IMR-90 (cell line): ENCODE results near the gene COL23A1. TPM values are rescaled to one million over a fixed set of nuclear protein-coding genes. Genes with fewer than 3 reads are reported as not detected.

ENCODE experiments used
- ATAC-seq: fragments of 200-7000 bp; cut with Tn5 transposase; 2 replicates; pipeline ENCODE4 v1.9.1; 2020; ENCODE audit warnings: low read depth, mild to moderate bottlenecking, moderate library complexity
- BruUV-seq: library from RNA; stranded (reverse); fragments of 400-500 nt; replicated peaks from 2 replicates; lab custom pipeline; 2021; lab: Mats Ljungman, UMichigan
- CTCF ChIA-PET: fragments of 300-600 bp; formaldehyde crosslinking; extraction: SDS; loops from one replicate; lab custom pipeline; 2021; ENCODE audit warnings: antibody characterized with exemption; lab: Yijun Ruan, JAX
- POLR2A ChIA-PET: fragments of 300-600 bp; sonication (Branson Sonifier 250); formaldehyde crosslinking; loops from one replicate; lab custom pipeline; 2022; ENCODE audit warnings: antibody characterized with exemption; ENCODE audit not compliant: unreplicated experiment; lab: Charles Lee
- DNase-seq: peaks from one replicate; pipeline ENCODE4 v3.0.0; 2013
- H2AFZ ChIP-seq: replicated peaks from 2 replicates; pipeline ENCODE3; 2013; ENCODE audit warnings: low read length, mild to moderate bottlenecking; ENCODE audit not compliant: poor library complexity
- H2AK5ac ChIP-seq: 2 replicates; pipeline ENCODE4 v1.6.1; 2013; ENCODE audit warnings: low read depth, low read length, inconsistent platforms
- H2AK9ac ChIP-seq: replicated peaks from 2 replicates; pipeline ENCODE3; 2013; ENCODE audit warnings: mild to moderate bottlenecking, low read depth, low read length, moderate library complexity; ENCODE audit not compliant: poor library complexity
- H2BK120ac ChIP-seq: 2 replicates; pipeline ENCODE4 v1.6.1; 2013; ENCODE audit warnings: low read depth, low read length, inconsistent platforms
- H2BK15ac ChIP-seq: 3 replicates; pipeline ENCODE4 v1.6.1; 2013; ENCODE audit warnings: low read depth, low read length, inconsistent platforms
- H2BK20ac ChIP-seq: 2 replicates; pipeline ENCODE4 v1.6.1; 2013; ENCODE audit warnings: low read depth, mild to moderate bottlenecking, inconsistent platforms, low read length, moderate library complexity
- H2BK5ac ChIP-seq: 2 replicates; pipeline ENCODE4 v1.6.1; 2013; ENCODE audit warnings: mild to moderate bottlenecking, low read depth, low read length, inconsistent platforms; ENCODE audit not compliant: poor library complexity, severe bottlenecking
- H3K14ac ChIP-seq: replicated peaks from 2 replicates; pipeline ENCODE4 v1.6.1; 2013; ENCODE audit warnings: low read depth, low read length, inconsistent platforms
- H3K18ac ChIP-seq: 2 replicates; pipeline ENCODE4 v1.6.1; 2013; ENCODE audit warnings: low read depth, low read length, control low read depth
- H3K23ac ChIP-seq: 2 replicates; pipeline ENCODE4 v1.6.1; 2013; ENCODE audit warnings: low read depth, low read length, inconsistent platforms
- H3K27ac ChIP-seq: 2 replicates; pipeline ENCODE4 v1.5.1; 2013; ENCODE audit warnings: mild to moderate bottlenecking, control low read depth, low read length; ENCODE audit not compliant: insufficient read depth
- H3K27me3 ChIP-seq: 2 replicates; pipeline ENCODE4 v1.6.1; 2013; ENCODE audit warnings: low read length; ENCODE audit not compliant: control insufficient read depth, insufficient read depth
- H3K36me3 ChIP-seq: 2 replicates; pipeline ENCODE4 v1.6.1; 2013; ENCODE audit warnings: low read length, mixed read lengths; ENCODE audit not compliant: control insufficient read depth, insufficient read depth
- H3K4ac ChIP-seq: 2 replicates; pipeline ENCODE4 v1.6.1; 2013; ENCODE audit warnings: low read depth, low read length, inconsistent platforms
- H3K4me1 ChIP-seq: 2 replicates; pipeline ENCODE4 v1.6.1; 2013; ENCODE audit warnings: low read length, mixed read lengths; ENCODE audit not compliant: control insufficient read depth, insufficient read depth
- H3K4me2 ChIP-seq: 2 replicates; pipeline ENCODE4 v1.6.1; 2013; ENCODE audit warnings: low read depth, mild to moderate bottlenecking, control low read depth, low read length, moderate library complexity
- H3K4me3 ChIP-seq: 2 replicates; pipeline ENCODE4 v1.5.1; 2013; ENCODE audit warnings: low read depth, mild to moderate bottlenecking, control low read depth, low read length, moderate library complexity; ENCODE audit not compliant: insufficient read depth
- H3K56ac ChIP-seq: 2 replicates; pipeline ENCODE4 v1.6.1; 2013; ENCODE audit warnings: low read length, inconsistent platforms; ENCODE audit not compliant: insufficient read depth; ENCODE audit errors: extremely low read depth
- H3K79me1 ChIP-seq, 2 experiments: 2 replicates each; pipeline ENCODE4 v1.6.1; 2013; ENCODE audit warnings: low read length in 2 of 2, inconsistent platforms in 1 of 2, low read depth in 1 of 2
- H3K9ac ChIP-seq: 2 replicates; pipeline ENCODE4 v1.6.1; 2013; ENCODE audit warnings: low read depth, low read length, control low read depth
- H3K9me1 ChIP-seq: 2 replicates; pipeline ENCODE4 v1.6.1; 2013; ENCODE audit warnings: low read length, inconsistent platforms; ENCODE audit not compliant: insufficient read depth
- H3K9me3 ChIP-seq: 2 replicates; pipeline ENCODE4 v1.6.1; 2013; ENCODE audit warnings: low read length; ENCODE audit not compliant: control insufficient read depth, insufficient read depth
- H4K20me1 ChIP-seq: 2 replicates; pipeline ENCODE4 v1.6.1; 2013; ENCODE audit warnings: low read length, inconsistent platforms; ENCODE audit not compliant: insufficient read depth
- H4K5ac ChIP-seq: 2 replicates; pipeline ENCODE4 v1.6.1; 2013; ENCODE audit warnings: mild to moderate bottlenecking, low read depth, low read length, control low read depth
- H4K8ac ChIP-seq, 2 experiments: 2 replicates each; pipeline ENCODE4 v1.6.1; 2013; ENCODE audit warnings: low read depth in 2 of 2, low read length in 2 of 2, control low read depth in 1 of 2, inconsistent platforms in 1 of 2
- H4K91ac ChIP-seq: 2 replicates; pipeline ENCODE4 v1.6.1; 2013; ENCODE audit warnings: low read depth, low read length, inconsistent platforms; ENCODE audit not compliant: insufficient read depth
- MXI1 ChIP-seq: IDR thresholded peaks from 2 replicates; pipeline ENCODE4 v1.6.1; 2012; ENCODE audit warnings: low read depth, mild to moderate bottlenecking, low read length, moderate library complexity, borderline replicate concordance
- NFE2L2 ChIP-seq: fragments of 150-350 bp; IDR thresholded peaks from 2 replicates; pipeline ENCODE4 v1.6.1; 2016; ENCODE audit warnings: low read depth, mild to moderate bottlenecking, low read length
- RAD21 ChIP-seq: IDR thresholded peaks from 2 replicates; pipeline ENCODE4 v1.6.1; 2012; ENCODE audit warnings: low read length, improper control_type of control experiment
- SMC3 ChIP-seq: fragments of 150-350 bp; IDR thresholded peaks from 2 replicates; pipeline ENCODE4 v1.6.1; 2016; ENCODE audit warnings: low read depth, mild to moderate bottlenecking, antibody characterized with exemption, low read length, moderate library complexity
- WGBS, 2 experiments: methylation state at CpG; one replicate each; pipeline versions ENCODE4 v1.1.5 to v1.1.7; 2013; ENCODE audit warnings: missing lambda C conversion rate in 2 of 2; ENCODE audit not compliant: insufficient read length in 1 of 2; ENCODE audit errors: extremely low coverage in 2 of 2; 5-methylcytosine and 5-hydroxymethylcytosine counted together
- dilution Hi-C: fragments of 300-500 bp; cut with HindIII; formaldehyde crosslinking; loops from one replicate; pipeline ENCODE4 v1.14.3; 2018; ENCODE audit warnings: low sequenced_read_pairs; ENCODE audit not compliant: unreplicated experiment
- in situ Hi-C: fragments of 300-500 bp; cut with MboI; formaldehyde crosslinking; loops from 3 replicates; pipeline ENCODE4 v1.14.3; 2019; ENCODE audit warnings: low sequenced_read_pairs, inconsistent platforms, mixed read lengths
- intact Hi-C: fragments of 100-400 bp; cut with micrococcal nuclease; formaldehyde crosslinking; loops from 2 replicates; pipeline ENCODE4 v1.10.0; 2022
- polyA plus RNA-seq, 3 experiments: library from polyadenylated mRNA; depleted of rRNA; stranded (reverse); fragments of >200 nt; gene quantifications; 2 replicates each; pipeline ENCODE4 v1.2.3, GENCODE V29; 2012; ENCODE audit warnings: low replicate concordance in 1 of 3
- total RNA-seq: library from RNA; depleted of rRNA; stranded (reverse); fragments of >200 nt; gene quantifications from 2 replicates; pipeline ENCODE4 v1.2.3, GENCODE V29; 2012
- TF ChIP-seq, protein P1 (sequence below): conservative IDR thresholded peaks from 2 replicates; pipeline ENCODE4 v1.5.1; 2012; ENCODE audit warnings: mild to moderate bottlenecking, low read depth, low read length, improper control_type of control experiment
- TF ChIP-seq, protein P2 (sequence below): fragments of 150-350 bp; IDR thresholded peaks from 2 replicates; pipeline ENCODE4 v1.6.1; 2016; ENCODE audit warnings: low read depth, mild to moderate bottlenecking, low read length, moderate library complexity, borderline replicate concordance
- TF ChIP-seq, protein P3 (sequence below): fragments of 150-350 bp; IDR thresholded peaks from 2 replicates; pipeline ENCODE4 v1.6.1; 2017; ENCODE audit warnings: mild to moderate bottlenecking, antibody characterized with exemption, low read length, low read depth

Gene COL23A1
- total and polyA plus RNA-seq, 2 of the 4 experiments (the other 2 are of a cell fraction) = not detected

DNA sequence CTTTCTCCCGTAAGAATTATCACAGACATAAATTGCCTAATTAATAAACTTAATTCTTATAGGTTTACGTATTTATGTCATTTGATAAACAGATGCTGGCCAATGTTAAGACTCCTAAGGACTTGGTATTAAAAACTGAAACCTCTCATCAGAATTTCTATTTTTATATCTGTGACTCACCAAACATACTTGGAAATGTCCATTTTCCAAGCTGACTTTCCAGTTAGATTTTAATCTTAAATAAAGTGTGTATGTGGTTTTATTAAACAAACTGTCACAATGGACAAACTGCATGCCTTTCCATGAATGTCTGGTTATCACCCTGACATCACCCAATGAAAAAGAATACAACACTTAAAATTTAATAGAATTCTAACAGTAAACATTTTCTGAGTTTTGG, 12.6 kb upstream of the COL23A1 start:
- Histone ChIP-seq H4K5ac (no peak overlapping the region), H3K56ac (no peak overlapping the region), H2BK5ac (no peak overlapping the region), H3K4ac (no peak overlapping the region), H3K9ac (no peak overlapping the region), H2BK15ac (no peak overlapping the region), H3K9me3 (no peaks in the 10 kb centered on the region), H2BK120ac (no peak overlapping the region), H2AFZ (no peak overlapping the region), H3K79me1 (peaks cover 3 to 7% of the 10 kb centered on the region in 2 experiments; a peak in 1 of 4 replicates), H3K4me2 (no peak overlapping the region), H3K27ac (no peak overlapping the region), H4K20me1 (no peaks in the 10 kb centered on the region), H4K8ac (no peak overlapping the region), H3K4me3 (no peak overlapping the region), H3K14ac (no peak overlapping the region), H2AK9ac (no peak overlapping the region), H3K27me3 (no peaks in the 10 kb centered on the region), H3K4me1 (peaks cover 2% of the 10 kb centered on the region; the same call in 1 of the 2 replicates), H3K18ac (no peak overlapping the region), H3K36me3 (peaks cover 28% of the 10 kb centered on the region), H4K91ac (no peak overlapping the region), H3K9me1 (no peaks in the 10 kb centered on the region), H3K23ac (no peak overlapping the region), H2BK20ac (no peak overlapping the region), H2AK5ac (no peak overlapping the region)
- ChIA-PET CTCF (no interaction called here), POLR2A (no interaction called here)
- TF ChIP-seq SMC3 (no peak), MXI1 (no peak), NFE2L2 (no peak), RAD21 (no peak)
- TF ChIP-seq, protein P1, sequence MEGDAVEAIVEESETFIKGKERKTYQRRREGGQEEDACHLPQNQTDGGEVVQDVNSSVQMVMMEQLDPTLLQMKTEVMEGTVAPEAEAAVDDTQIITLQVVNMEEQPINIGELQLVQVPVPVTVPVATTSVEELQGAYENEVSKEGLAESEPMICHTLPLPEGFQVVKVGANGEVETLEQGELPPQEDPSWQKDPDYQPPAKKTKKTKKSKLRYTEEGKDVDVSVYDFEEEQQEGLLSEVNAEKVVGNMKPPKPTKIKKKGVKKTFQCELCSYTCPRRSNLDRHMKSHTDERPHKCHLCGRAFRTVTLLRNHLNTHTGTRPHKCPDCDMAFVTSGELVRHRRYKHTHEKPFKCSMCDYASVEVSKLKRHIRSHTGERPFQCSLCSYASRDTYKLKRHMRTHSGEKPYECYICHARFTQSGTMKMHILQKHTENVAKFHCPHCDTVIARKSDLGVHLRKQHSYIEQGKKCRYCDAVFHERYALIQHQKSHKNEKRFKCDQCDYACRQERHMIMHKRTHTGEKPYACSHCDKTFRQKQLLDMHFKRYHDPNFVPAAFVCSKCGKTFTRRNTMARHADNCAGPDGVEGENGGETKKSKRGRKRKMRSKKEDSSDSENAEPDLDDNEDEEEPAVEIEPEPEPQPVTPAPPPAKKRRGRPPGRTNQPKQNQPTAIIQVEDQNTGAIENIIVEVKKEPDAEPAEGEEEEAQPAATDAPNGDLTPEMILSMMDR = no peak
- TF ChIP-seq, protein P2, sequence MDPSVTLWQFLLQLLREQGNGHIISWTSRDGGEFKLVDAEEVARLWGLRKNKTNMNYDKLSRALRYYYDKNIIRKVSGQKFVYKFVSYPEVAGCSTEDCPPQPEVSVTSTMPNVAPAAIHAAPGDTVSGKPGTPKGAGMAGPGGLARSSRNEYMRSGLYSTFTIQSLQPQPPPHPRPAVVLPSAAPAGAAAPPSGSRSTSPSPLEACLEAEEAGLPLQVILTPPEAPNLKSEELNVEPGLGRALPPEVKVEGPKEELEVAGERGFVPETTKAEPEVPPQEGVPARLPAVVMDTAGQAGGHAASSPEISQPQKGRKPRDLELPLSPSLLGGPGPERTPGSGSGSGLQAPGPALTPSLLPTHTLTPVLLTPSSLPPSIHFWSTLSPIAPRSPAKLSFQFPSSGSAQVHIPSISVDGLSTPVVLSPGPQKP = no peak
- TF ChIP-seq, protein P3, sequence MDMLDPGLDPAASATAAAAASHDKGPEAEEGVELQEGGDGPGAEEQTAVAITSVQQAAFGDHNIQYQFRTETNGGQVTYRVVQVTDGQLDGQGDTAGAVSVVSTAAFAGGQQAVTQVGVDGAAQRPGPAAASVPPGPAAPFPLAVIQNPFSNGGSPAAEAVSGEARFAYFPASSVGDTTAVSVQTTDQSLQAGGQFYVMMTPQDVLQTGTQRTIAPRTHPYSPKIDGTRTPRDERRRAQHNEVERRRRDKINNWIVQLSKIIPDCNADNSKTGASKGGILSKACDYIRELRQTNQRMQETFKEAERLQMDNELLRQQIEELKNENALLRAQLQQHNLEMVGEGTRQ = no peak
- BruUV-seq = no TSS peak
- intact Hi-C loops = loop anchor here (2.0 kb wide), 1 partner anchor 22 kb away; no protein-coding TSS in a partner anchor
- ATAC-seq (peak; percentile 56), DNase-seq (peak; percentile 72)
- dilution Hi-C loops = no loop called here
- in situ Hi-C loops = no loop called here
- WGBS, 2 experiments = no CpG with 5 or more reads among the region's 2 CpGs
